IPS-18a (cell line): ENCODE measurements around the gene SSR2.

Experiments
- H3K27ac ChIP-seq: one replicate; pipeline ENCODE4 v1.5.1; 2013; ENCODE audit warnings: low read length
- H3K27me3 ChIP-seq: one replicate; pipeline ENCODE4 v1.6.1; 2013; ENCODE audit warnings: mild to moderate bottlenecking, low read length; ENCODE audit not compliant: control insufficient read depth, insufficient read depth
- H3K36me3 ChIP-seq: one replicate; pipeline ENCODE4 v1.6.1; 2013; ENCODE audit warnings: low read depth, low read length; ENCODE audit not compliant: control insufficient read depth
- H3K4me1 ChIP-seq: one replicate; pipeline ENCODE4 v1.6.1; 2013; ENCODE audit warnings: low read depth, low read length; ENCODE audit not compliant: control insufficient read depth
- H3K4me3 ChIP-seq: one replicate; pipeline ENCODE4 v1.5.1; 2013; ENCODE audit warnings: low read length
- H3K9ac ChIP-seq: one replicate; pipeline ENCODE4 v1.6.1; 2013; ENCODE audit warnings: mild to moderate bottlenecking, low read length, moderate library complexity
- H3K9me3 ChIP-seq: one replicate; pipeline ENCODE4 v1.6.1; 2013; ENCODE audit warnings: low read depth, low read length; ENCODE audit not compliant: control insufficient read depth

The SSR2 gene

DNA sequence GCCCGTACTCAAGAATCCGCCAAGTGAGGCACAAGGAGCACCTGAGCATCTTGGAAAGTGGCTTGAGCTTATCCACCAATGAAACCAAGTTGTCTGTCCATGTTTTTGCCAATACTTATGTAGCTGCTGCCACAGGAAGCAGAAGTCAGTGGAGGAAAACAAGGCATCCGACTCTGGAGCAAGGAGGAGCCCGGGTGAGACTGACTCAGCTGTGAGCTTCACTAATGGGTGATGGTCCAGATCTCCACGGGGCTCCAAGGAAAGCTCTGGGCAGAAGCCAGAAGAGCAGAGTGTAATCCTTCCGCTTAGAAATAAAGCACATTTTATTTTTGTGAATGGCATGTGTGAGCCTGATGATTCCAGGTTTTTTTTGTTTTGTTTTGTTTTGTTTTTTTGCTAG, 12.3 kb upstream of the SSR2 start:
- no peaks in the 10 kb centered on the region for H3K4me1 ChIP-seq
- H3K9me3 ChIP-seq, result no peaks in the 10 kb centered on the region
- no peaks in the 10 kb centered on the region for H3K27me3 ChIP-seq
- no peak overlapping the region for H3K4me3 ChIP-seq
- H3K9ac ChIP-seq, result no peak overlapping the region
- peaks cover 4% of the 10 kb centered on the region for H3K36me3 ChIP-seq
- no peak overlapping the region for H3K27ac ChIP-seq

DNA sequence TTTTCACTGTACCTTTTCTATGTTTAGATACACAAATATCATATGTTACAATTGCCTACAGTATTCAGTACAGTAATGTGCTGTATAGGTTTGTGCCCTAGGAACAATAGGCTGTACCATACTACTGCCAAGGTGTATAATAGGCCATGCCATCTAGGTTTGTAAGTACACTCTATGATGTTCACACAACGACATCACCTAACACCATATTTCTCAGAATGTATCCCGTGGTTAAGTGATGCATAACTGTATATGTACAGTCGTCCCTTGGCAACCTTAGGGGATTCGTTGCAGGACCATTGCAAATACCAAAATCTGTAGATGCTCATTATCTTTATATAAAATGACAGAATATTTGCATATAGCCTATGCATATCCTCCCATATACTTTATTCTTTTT, 5.8 kb upstream of the SSR2 start:
- H3K9ac ChIP-seq, result no peak overlapping the region
- no peaks in the 10 kb centered on the region for H3K36me3 ChIP-seq
- H3K9me3 ChIP-seq, result no peaks in the 10 kb centered on the region
- H3K27me3 ChIP-seq, result peaks cover 5% of the 10 kb centered on the region
- no peaks in the 10 kb centered on the region for H3K4me1 ChIP-seq
- H3K4me3 ChIP-seq, result no peak overlapping the region
- H3K27ac ChIP-seq, result no peak overlapping the region

DNA sequence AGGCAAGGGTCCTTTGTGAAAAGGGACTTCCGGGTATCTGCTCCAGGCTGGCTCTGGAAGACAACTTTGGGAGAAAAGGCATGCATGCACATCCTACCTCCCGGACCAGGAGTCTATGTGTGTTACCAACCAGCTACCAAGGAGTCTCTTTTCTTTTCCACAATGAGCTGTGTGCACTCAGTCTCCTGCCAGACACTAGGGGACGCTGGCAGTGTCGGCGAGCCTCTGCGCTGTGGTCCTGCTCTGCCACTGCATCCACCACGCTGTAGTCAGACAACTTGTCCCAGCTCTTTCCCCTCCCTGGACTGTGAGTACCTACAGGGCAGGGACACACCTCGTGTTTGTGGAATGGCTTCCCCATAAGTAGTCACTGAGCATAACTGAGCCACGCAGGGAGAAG, 5.1 kb upstream of the SSR2 start:
- Histone ChIP-seq H3K4me1 (no peaks in the 10 kb centered on the region), H3K27ac (no peak overlapping the region), H3K4me3 (no peak overlapping the region), H3K9me3 (no peaks in the 10 kb centered on the region), H3K27me3 (peaks cover 5% of the 10 kb centered on the region), H3K36me3 (no peaks in the 10 kb centered on the region), H3K9ac (no peak overlapping the region)

GRCh38 chr1:156024801-156025200, 4.0 kb upstream of the SSR2 start:
- Histone ChIP-seq H3K9ac (no peak overlapping the region), H3K9me3 (no peaks in the 10 kb centered on the region), H3K27ac (no peak overlapping the region), H3K4me3 (no peak overlapping the region), H3K27me3 (peaks cover 5% of the 10 kb centered on the region), H3K36me3 (no peaks in the 10 kb centered on the region), H3K4me1 (peaks cover 3% of the 10 kb centered on the region)

DNA sequence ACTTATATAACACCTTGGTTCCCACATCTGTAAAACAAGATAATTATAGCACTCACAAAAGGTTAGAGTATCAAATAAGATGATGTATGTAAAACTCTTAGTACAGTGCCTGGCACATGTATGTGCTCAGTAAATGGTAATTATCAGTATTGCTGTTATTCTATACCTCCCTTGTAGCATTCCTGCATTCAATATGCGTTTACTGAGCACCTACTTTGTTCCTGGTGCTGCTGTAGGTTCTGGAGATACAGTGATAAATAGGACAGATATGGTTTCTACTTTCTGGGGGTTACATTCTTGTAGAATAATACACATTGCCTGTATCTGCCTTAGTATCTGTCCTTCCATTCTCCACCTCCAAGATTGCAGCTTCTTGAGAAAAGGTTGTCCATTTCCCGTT, 1.2 kb upstream of the SSR2 start:
- H3K4me3 ChIP-seq, result no peak overlapping the region
- peaks cover 5% of the 10 kb centered on the region for H3K4me1 ChIP-seq
- H3K27me3 ChIP-seq, result peaks cover 5% of the 10 kb centered on the region
- no peaks in the 10 kb centered on the region for H3K9me3 ChIP-seq
- H3K27ac ChIP-seq, result no peak overlapping the region
- H3K36me3 ChIP-seq, result peaks cover 14% of the 10 kb centered on the region
- H3K9ac ChIP-seq, result no peak overlapping the region

DNA sequence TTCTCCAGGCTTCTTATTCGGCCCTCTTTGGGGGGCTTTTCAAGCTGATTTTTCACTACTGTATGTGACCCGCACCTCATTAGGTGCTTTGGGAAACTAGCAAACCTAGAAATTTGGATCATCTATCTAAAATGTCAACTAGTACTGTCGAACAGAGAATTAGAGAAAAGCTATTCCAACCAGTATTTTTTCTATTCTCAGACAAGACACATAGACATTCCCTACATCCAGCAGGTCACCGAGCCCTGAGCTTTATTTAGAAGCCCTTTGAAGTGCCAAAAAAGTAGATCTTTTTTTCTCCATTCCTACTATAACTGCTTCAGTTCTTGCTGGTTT, 310 bp upstream of the SSR2 start:
- Histone ChIP-seq H3K4me1 (peaks cover 5% of the 10 kb centered on the region), H3K9ac (no peak overlapping the region), H3K27me3 (peaks cover 5% of the 10 kb centered on the region), H3K27ac (no peak overlapping the region), H3K36me3 (peaks cover 19% of the 10 kb centered on the region), H3K9me3 (no peaks in the 10 kb centered on the region), H3K4me3 (peak overlapping the region; percentile 77)

DNA sequence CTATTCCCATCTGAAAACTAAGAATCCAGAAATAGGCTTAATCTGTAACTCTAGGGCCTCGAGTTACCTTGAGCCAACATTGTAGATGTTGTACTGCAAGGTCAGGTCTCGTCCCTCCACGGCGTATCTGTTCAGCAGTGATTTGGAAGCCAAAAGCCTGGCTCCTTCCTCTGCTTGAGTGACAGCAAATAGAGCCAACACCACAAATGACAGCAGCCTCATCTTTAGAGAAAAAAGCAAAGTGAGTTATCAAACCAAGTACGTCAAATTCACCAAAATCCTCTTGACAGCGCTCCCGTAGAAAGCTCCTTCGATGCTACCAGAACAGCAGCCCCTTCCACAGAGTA, 832 bp downstream of the SSR2 start:
- H3K27me3 ChIP-seq, result peaks cover 5% of the 10 kb centered on the region
- H3K4me1 ChIP-seq, result peaks cover 5% of the 10 kb centered on the region
- peak overlapping the region; percentile 69 for H3K9ac ChIP-seq
- peak overlapping the region; percentile 77 for H3K4me3 ChIP-seq
- H3K36me3 ChIP-seq, result peaks cover 21% of the 10 kb centered on the region
- H3K9me3 ChIP-seq, result no peaks in the 10 kb centered on the region
- H3K27ac ChIP-seq, result no peak overlapping the region

DNA sequence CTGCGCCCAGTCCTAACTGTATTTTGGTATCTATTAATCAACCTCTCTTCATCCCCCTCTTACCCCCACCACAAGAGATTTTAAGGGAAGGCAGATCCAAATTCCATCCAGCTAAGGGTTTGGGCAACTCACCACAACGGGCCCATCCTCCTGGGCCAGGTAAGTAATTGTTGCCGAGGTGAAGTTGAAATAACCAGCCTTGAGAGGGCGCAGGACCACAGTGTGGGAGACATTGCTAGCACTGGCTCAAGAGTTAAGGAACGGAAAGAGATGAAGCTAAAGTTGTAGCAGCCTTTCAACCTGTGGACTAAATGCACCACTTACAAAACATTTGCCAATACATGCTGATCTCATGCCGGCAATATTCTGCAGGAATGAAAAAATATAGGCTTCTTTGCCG, 5.9 kb downstream of the SSR2 start:
- no peaks in the 10 kb centered on the region for H3K27me3 ChIP-seq
- peaks cover 64% of the 10 kb centered on the region for H3K36me3 ChIP-seq
- no peak overlapping the region for H3K9ac ChIP-seq
- H3K9me3 ChIP-seq, result no peaks in the 10 kb centered on the region
- H3K4me3 ChIP-seq, result no peak overlapping the region
- H3K27ac ChIP-seq, result no peak overlapping the region
- H3K4me1 ChIP-seq, result peaks cover 2% of the 10 kb centered on the region

DNA sequence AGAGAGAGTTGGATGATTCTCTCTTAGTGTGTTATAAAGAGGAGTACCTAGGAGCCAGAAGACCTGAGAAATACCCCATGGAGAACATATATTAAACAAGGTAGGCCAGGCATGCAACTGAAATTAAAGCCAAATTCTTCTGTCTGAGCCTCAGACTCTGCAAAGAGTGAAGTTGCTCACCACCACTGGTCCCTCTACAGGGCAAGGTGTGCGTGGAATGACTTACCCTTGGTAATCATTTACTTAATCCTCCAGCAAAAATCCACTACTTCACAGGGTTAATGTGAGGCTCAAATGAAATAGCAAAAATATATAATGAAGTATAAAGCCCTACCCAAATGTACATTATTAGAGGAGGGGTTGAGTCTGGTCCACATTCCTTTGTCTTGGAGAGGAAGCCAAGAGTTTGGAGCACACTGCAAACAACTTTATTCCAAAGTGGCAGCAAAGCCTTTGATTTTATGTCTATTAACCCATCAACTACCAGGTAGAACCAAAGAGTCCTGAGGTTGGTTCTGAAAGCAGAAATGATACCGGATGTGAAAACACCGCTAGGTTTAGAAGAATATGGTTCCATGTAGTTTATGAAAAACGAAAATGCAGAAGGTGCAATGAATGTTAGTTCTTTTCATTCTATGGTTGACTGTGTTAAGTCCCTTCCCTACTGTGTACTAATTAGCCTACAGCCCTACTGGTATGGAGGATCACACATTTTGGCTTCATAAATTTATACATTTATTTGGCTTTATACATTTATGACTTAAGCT, 8.5 kb downstream of the SSR2 start:
- Histone ChIP-seq H3K9ac (no peak overlapping the region), H3K27ac (no peak overlapping the region), H3K4me3 (no peak overlapping the region), H3K36me3 (peaks cover 64% of the 10 kb centered on the region), H3K9me3 (no peaks in the 10 kb centered on the region), H3K27me3 (no peaks in the 10 kb centered on the region), H3K4me1 (no peaks in the 10 kb centered on the region)

DNA sequence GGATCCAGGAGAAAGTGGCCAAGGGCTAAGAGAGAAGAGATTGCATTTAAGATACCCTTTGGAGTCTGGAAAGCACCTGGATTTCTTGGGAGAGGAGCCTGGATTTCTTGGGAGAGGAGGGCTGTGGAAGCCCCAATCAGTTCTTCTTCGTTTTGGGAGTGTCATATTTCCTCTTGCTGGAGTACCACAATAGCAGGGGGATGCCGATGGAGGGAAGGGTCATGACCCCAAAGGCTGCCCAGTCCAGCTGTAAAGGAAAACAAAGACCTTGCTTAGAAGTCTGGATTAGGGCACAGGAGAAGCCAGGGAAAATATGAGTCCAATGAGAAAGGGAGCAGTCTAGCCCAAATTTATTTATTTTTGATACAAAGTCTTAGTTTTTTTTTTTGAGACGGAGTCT, 11.3 kb downstream of the SSR2 start:
- Histone ChIP-seq H3K4me3 (no peak overlapping the region), H3K4me1 (no peaks in the 10 kb centered on the region), H3K9ac (no peak overlapping the region), H3K27ac (no peak overlapping the region), H3K9me3 (no peaks in the 10 kb centered on the region), H3K27me3 (no peaks in the 10 kb centered on the region), H3K36me3 (peaks cover 53% of the 10 kb centered on the region)

DNA sequence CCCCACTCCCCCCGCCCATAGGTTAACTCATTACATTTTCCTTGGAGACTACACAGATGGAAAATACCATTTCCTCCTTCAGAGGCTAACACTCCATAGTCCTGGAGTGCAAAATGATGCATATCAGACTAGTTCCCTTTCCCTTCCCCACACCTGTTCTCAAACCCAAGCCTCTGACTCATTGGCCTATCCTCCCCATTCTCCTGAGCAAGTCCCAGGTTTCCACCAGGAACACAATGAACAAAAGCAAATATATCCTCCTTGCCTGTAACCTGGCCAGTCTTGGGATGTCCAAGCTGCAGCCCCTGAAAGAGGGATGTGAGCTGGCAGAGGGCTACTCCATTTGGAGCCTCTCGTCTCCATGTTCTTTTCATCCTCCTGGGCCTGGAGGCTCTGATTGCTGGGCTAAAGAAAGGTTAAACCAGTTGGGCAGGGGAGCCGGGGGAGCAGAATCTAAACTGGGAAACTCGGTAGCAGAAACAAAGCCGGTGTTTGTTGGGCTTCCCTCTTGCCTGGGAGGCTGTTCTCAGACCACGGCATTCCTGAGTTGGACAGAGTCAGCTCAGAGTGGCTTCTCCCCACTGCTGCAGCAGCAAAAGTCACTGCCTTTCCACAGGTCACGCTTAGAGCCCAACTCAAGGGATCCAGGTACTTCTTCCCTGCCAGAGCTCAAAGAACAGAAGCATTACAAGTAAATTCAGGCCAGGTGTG, 13.9 kb downstream of the SSR2 start:
- no peaks in the 10 kb centered on the region for H3K4me1 ChIP-seq
- H3K4me3 ChIP-seq, result no peak overlapping the region
- H3K27ac ChIP-seq, result no peak overlapping the region

More for the DNA sequence above, 13.9 kb downstream of the SSR2 start:
- H3K9ac ChIP-seq, result no peak overlapping the region
- no peaks in the 10 kb centered on the region for H3K9me3 ChIP-seq
- H3K36me3 ChIP-seq, result peaks cover 30% of the 10 kb centered on the region
- H3K27me3 ChIP-seq, result no peaks in the 10 kb centered on the region
